OCI-LY7 (cell line): ENCODE measurements around the gene SURF4. TPM values are rescaled to one million over a fixed set of nuclear protein-coding genes. Genes with fewer than 3 reads are reported as not detected.

ENCODE experiments used
- BruUV-seq: library from RNA; stranded (reverse); fragments of 400-500 nt; replicated peaks from 2 replicates; lab custom pipeline; 2021; lab: Mats Ljungman, UMichigan
- CTCF ChIA-PET: fragments of 300-600 bp; sonication (Branson Sonifier 250); formaldehyde crosslinking; loops from one replicate; lab custom pipeline; 2022; ENCODE audit warnings: antibody characterized with exemption; ENCODE audit not compliant: unreplicated experiment; lab: Charles Lee
- POLR2A ChIA-PET: fragments of 300-600 bp; sonication (Branson Sonifier 250); formaldehyde crosslinking; loops from one replicate; lab custom pipeline; 2022; ENCODE audit warnings: antibody characterized with exemption; lab: Charles Lee
- DNase-seq: peaks from one replicate; pipeline ENCODE4 v3.0.0-alpha.2; 2015; ENCODE audit warnings: low spot score
- H2AFZ ChIP-seq: fragments of 200-600 bp; sonication (generic), shearing (Covaris generic); 2 replicates; pipeline ENCODE4 v1.6.1; 2014; ENCODE audit warnings: mild to moderate bottlenecking, antibody characterized with exemption, low read length, moderate library complexity
- H3K27ac ChIP-seq: fragments of 200-600 bp; sonication (generic); 2 replicates; pipeline ENCODE4 v1.5.1; 2014; ENCODE audit warnings: mixed run types, low read depth, mild to moderate bottlenecking, moderate library complexity, low read length, inconsistent platforms; ENCODE audit not compliant: poor library complexity, severe bottlenecking
- H3K36me3 ChIP-seq: fragments of 200-600 bp; sonication (generic); 2 replicates; pipeline ENCODE4 v1.6.1; 2014; ENCODE audit warnings: mild to moderate bottlenecking, antibody characterized with exemption, low read length, moderate library complexity, mixed read lengths; ENCODE audit not compliant: insufficient read depth
- H3K4me1 ChIP-seq: fragments of 200-600 bp; sonication (generic); 2 replicates; pipeline ENCODE4 v1.5.1; 2014; ENCODE audit warnings: mild to moderate bottlenecking, low read length; ENCODE audit not compliant: insufficient read depth, poor library complexity, severe bottlenecking
- H3K4me2 ChIP-seq: fragments of 200-600 bp; sonication (generic); 2 replicates; pipeline ENCODE4 v1.6.1; 2014; ENCODE audit warnings: mild to moderate bottlenecking, low read length
- H3K4me3 ChIP-seq: fragments of 200-600 bp; sonication (generic); 2 replicates; pipeline ENCODE4 v1.5.1; 2014; ENCODE audit warnings: mild to moderate bottlenecking, low read depth, low read length; ENCODE audit not compliant: poor library complexity, severe bottlenecking
- H3K79me2 ChIP-seq: fragments of 200-600 bp; sonication (generic); 2 replicates; pipeline ENCODE4 v1.6.1; 2016; ENCODE audit warnings: low read depth, mild to moderate bottlenecking, low read length, moderate library complexity, mixed read lengths; ENCODE audit not compliant: insufficient read depth
- H3K9me2 ChIP-seq: fragments of 200-600 bp; sonication (generic); 2 replicates; pipeline ENCODE4 v1.6.1; 2016; ENCODE audit warnings: mild to moderate bottlenecking, low read length, mixed read lengths; ENCODE audit not compliant: insufficient read depth
- H3K9me3 ChIP-seq: fragments of 200-600 bp; sonication (generic); 2 replicates; pipeline ENCODE4 v1.6.1; 2014; ENCODE audit warnings: mild to moderate bottlenecking, mixed run types, low read length, mixed read lengths
- H4K20me1 ChIP-seq: fragments of 200-600 bp; sonication (generic); 2 replicates; pipeline ENCODE4 v1.6.1; 2014; ENCODE audit warnings: mild to moderate bottlenecking, antibody characterized with exemption, low read length, moderate library complexity, mixed read lengths; ENCODE audit not compliant: insufficient read depth
- CTCF ChIP-seq: fragments of 200-600 bp; sonication (generic); conservative IDR thresholded peaks from 2 replicates; pipeline ENCODE4 v1.5.1; 2014; ENCODE audit warnings: mild to moderate bottlenecking, antibody characterized with exemption, low read length, moderate library complexity, mixed read lengths
- EZH2phosphoT487 ChIP-seq: fragments of 200-600 bp; sonication (generic); IDR thresholded peaks from 2 replicates; pipeline ENCODE4 v1.6.1; 2018; ENCODE audit warnings: low read depth, borderline replicate concordance, mild to moderate bottlenecking, mixed run types, antibody characterized with exemption, low read length, moderate library complexity, mixed read lengths
- intact Hi-C: fragments of 100-400 bp; cut with micrococcal nuclease; formaldehyde crosslinking; loops from one replicate; pipeline ENCODE4 v1.10.0; 2022; ENCODE audit not compliant: unreplicated experiment
- total RNA-seq, 2 experiments: library from RNA; depleted of rRNA in 1 of 2; stranded (reverse); fragments of >200 nt in 1 of 2; shearing (Covaris generic) in 1 of 2; gene quantifications; 2 replicates each; pipeline ENCODE4 v1.2.3, GENCODE V29; 2014 to 2022

SURF4 gene
- total RNA-seq, 2 experiments from 2014 or later = 75.5 to 92.3 TPM

- peaks cover 83% of the 10 kb centered on the region for H3K36me3 ChIP-seq
- no TSS peak for BruUV-seq
Measured at GRCh38 chr9:133340256-133340655, 35.6 kb downstream of the SURF4 start.

DNA sequence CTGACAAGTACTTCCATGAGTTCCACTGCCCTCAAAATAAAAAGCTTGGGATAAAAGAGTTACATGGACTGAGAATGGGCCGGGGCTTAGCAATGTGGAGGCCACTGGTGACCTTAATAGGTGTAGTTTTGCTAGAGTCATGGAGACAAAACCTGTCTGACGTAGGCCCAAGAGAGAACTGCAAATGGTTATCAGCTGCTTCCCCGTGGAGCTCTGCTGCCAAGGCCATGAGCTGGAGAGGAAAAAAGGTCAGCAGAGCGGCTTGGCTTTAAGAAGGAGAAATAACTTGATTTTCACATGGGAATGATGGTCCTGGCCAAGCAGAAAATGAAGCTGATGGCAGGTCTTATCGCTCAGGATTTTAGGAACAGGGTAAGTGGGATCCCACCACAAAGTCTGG is 36.2 kb downstream of the SURF4 start:
- POLR2A ChIA-PET = interaction anchor here (0.9 kb wide), 1 partner anchor 120 kb away, joined by 4 read pairs; the partner anchor contains the start of gene CACFD1
- BruUV-seq = no TSS peak
- no peak overlapping the region for H2AFZ ChIP-seq
- intact Hi-C loops = no loop called here
- no peaks in the 10 kb centered on the region for H3K9me3 ChIP-seq
- H3K9me2 ChIP-seq = no peaks in the 10 kb centered on the region
- H3K4me3 ChIP-seq = no peak overlapping the region
- H3K36me3 ChIP-seq = peaks cover 83% of the 10 kb centered on the region
- peak overlapping the region; percentile 41 for H3K27ac ChIP-seq
- H3K4me2 ChIP-seq = no peak overlapping the region
- H3K79me2 ChIP-seq = peaks cover 13% of the 10 kb centered on the region
- DNase-seq = no peak
- CTCF ChIA-PET = no interaction called here
- peaks cover 6% of the 10 kb centered on the region; the same call in 1 of the 2 replicates for H4K20me1 ChIP-seq
- TF ChIP-seq CTCF (no peak), EZH2phosphoT487 (no peak)
- H3K4me1 ChIP-seq = peaks cover 33% of the 10 kb centered on the region

More at GRCh38 chr9:133340256-133340655, 35.6 kb downstream of the SURF4 start:
- Histone ChIP-seq H3K27ac (peak overlapping the region; percentile 41), H3K4me3 (no peak overlapping the region), H3K9me3 (no peaks in the 10 kb centered on the region), H3K4me2 (peak overlapping the region; percentile 52; the same call in 1 of the 2 replicates), H3K79me2 (peaks cover 7% of the 10 kb centered on the region), H2AFZ (no peak overlapping the region), H4K20me1 (peaks cover under 1% of the 10 kb centered on the region; the same call in 1 of the 2 replicates), H3K9me2 (no peaks in the 10 kb centered on the region), H3K4me1 (peaks cover 27% of the 10 kb centered on the region)
- DNase-seq = peak; percentile 53
- POLR2A ChIA-PET = interaction anchor here (0.9 to 1.0 kb wide), 2 partner anchors 15 to 119 kb away, joined by 3 to 4 read pairs; partner anchors contain the start of gene CACFD1
- TF ChIP-seq EZH2phosphoT487 (no peak), CTCF (no peak)
- intact Hi-C loops = no loop called here
- CTCF ChIA-PET = no interaction called here
